PC-9 (cell line): ENCODE results near the gene GLB1L. TPM values are rescaled to one million over a fixed set of nuclear protein-coding genes. Genes with fewer than 3 reads are reported as not detected.
"Not testable (repeated sequence)": the region's sequence is repeated elsewhere in the genome, so short reads cannot be mapped to it uniquely, and the experiment has no call there.

ENCODE experiments used
- BruUV-seq: library from RNA; stranded (reverse); fragments of 400-500 nt; replicated peaks from 2 replicates; lab custom pipeline; 2021; lab: Mats Ljungman, UMichigan
- CTCF ChIA-PET: fragments of 300-600 bp; sonication (Branson Sonifier 250); formaldehyde crosslinking; loops from one replicate; lab custom pipeline; 2022; ENCODE audit warnings: antibody characterized with exemption; lab: Charles Lee
- POLR2A ChIA-PET: fragments of 300-600 bp; sonication (Branson Sonifier 250); formaldehyde crosslinking; loops from one replicate; lab custom pipeline; 2022; ENCODE audit warnings: antibody characterized with exemption; ENCODE audit not compliant: unreplicated experiment; lab: Charles Lee
- DNase-seq, 2 experiments: peaks; one replicate each; pipeline versions ENCODE4 v3.0.0 to v3.0.0-alpha.2; 2015 to 2022; ENCODE audit warnings: mixed read lengths in 1 of 2
- H2AFZ ChIP-seq: fragments of 200-600 bp; sonication (generic); 2 replicates; pipeline ENCODE4 v1.8.1; 2017; ENCODE audit warnings: antibody characterized with exemption
- H3F3A ChIP-seq: fragments of 200-600 bp; sonication (generic); 2 replicates; pipeline ENCODE4 v1.8.1; 2017; ENCODE audit warnings: antibody characterized with exemption, mild to moderate bottlenecking, low read depth; ENCODE audit not compliant: insufficient read depth
- H3K27ac ChIP-seq: fragments of 200-600 bp; sonication (generic); 2 replicates; pipeline ENCODE4 v1.6.1; 2016; ENCODE audit warnings: mixed run types
- H3K27me3 ChIP-seq: fragments of 200-600 bp; sonication (generic); 2 replicates; pipeline ENCODE4 v1.6.1; 2016; ENCODE audit warnings: low read depth, mixed run types; ENCODE audit not compliant: insufficient read depth
- H3K36me3 ChIP-seq: fragments of 200-600 bp; sonication (generic); 2 replicates; pipeline ENCODE4 v1.6.1; 2016; ENCODE audit warnings: low read depth, mixed run types
- H3K4me1 ChIP-seq: fragments of 200-600 bp; sonication (generic); replicated peaks from 2 replicates; pipeline ENCODE4 v1.6.1; 2016; ENCODE audit warnings: mixed run types; ENCODE audit not compliant: insufficient read depth
- H3K4me2 ChIP-seq: fragments of 200-600 bp; sonication (generic); 2 replicates; pipeline ENCODE4 v1.6.1; 2017; ENCODE audit warnings: mixed run types
- H3K4me3 ChIP-seq: fragments of 200-600 bp; sonication (generic); 2 replicates; pipeline ENCODE4 v1.6.1; 2016; ENCODE audit warnings: mixed run types
- H3K79me2 ChIP-seq: fragments of 200-600 bp; sonication (generic); 2 replicates; pipeline ENCODE4 v1.6.1; 2017; ENCODE audit warnings: low read depth, mixed run types
- H3K9me2 ChIP-seq: fragments of 200-600 bp; sonication (generic); 2 replicates; pipeline ENCODE4 v1.8.1; 2017; ENCODE audit warnings: mild to moderate bottlenecking; ENCODE audit not compliant: insufficient read depth
- H3K9me3 ChIP-seq: fragments of 200-600 bp; sonication (generic); 2 replicates; pipeline ENCODE4 v1.8.1; 2016; ENCODE audit warnings: low read depth; ENCODE audit not compliant: insufficient read depth
- H4K20me1 ChIP-seq: fragments of 200-600 bp; sonication (generic); 2 replicates; pipeline ENCODE4 v1.8.1; 2017; ENCODE audit not compliant: insufficient read depth
- CTCF ChIP-seq: fragments of 200-600 bp; sonication (generic); conservative IDR thresholded peaks from 2 replicates; pipeline ENCODE4 v1.6.1; 2017; ENCODE audit warnings: mixed run types, antibody characterized with exemption, mild to moderate bottlenecking, moderate library complexity
- EZH2 ChIP-seq: fragments of 200-600 bp; sonication (generic); IDR thresholded peaks from 2 replicates; pipeline ENCODE4 v1.8.0; 2017; ENCODE audit warnings: antibody characterized with exemption, low read depth
- intact Hi-C: fragments of 100-400 bp; cut with micrococcal nuclease; formaldehyde crosslinking; loops from one replicate; pipeline ENCODE4 v1.10.0; 2022; ENCODE audit not compliant: unreplicated experiment
- total RNA-seq: library from RNA; stranded (reverse); gene quantifications from 2 replicates; pipeline ENCODE4 v1.2.3, GENCODE V29; 2021

The GLB1L gene
- total RNA-seq, 1 experiment from 2014 or later, result 10.8 TPM

GRCh38 chr2:219266232-219266631 is 21.0 kb upstream of the GLB1L start:
- Histone ChIP-seq H4K20me1 (no peaks in the 10 kb centered on the region), H3K27me3 (no peaks in the 10 kb centered on the region), H3K79me2 (no peaks in the 10 kb centered on the region), H3K4me1 (no peaks in the 10 kb centered on the region), H3F3A (no peaks in the 10 kb centered on the region), H2AFZ (no peak overlapping the region), H3K4me3 (no peak overlapping the region), H3K9me3 (no peaks in the 10 kb centered on the region), H3K27ac (no peak overlapping the region), H3K36me3 (no peaks in the 10 kb centered on the region), H3K4me2 (no peak overlapping the region), H3K9me2 (no peaks in the 10 kb centered on the region)
- no peak for TF ChIP-seq CTCF
- TF ChIP-seq EZH2, result no peak
- POLR2A ChIA-PET, result no interaction called here
- intact Hi-C loops, result no loop called here
- no peak for DNase-seq
- BruUV-seq, result no TSS peak
- CTCF ChIA-PET, result no interaction called here

DNA sequence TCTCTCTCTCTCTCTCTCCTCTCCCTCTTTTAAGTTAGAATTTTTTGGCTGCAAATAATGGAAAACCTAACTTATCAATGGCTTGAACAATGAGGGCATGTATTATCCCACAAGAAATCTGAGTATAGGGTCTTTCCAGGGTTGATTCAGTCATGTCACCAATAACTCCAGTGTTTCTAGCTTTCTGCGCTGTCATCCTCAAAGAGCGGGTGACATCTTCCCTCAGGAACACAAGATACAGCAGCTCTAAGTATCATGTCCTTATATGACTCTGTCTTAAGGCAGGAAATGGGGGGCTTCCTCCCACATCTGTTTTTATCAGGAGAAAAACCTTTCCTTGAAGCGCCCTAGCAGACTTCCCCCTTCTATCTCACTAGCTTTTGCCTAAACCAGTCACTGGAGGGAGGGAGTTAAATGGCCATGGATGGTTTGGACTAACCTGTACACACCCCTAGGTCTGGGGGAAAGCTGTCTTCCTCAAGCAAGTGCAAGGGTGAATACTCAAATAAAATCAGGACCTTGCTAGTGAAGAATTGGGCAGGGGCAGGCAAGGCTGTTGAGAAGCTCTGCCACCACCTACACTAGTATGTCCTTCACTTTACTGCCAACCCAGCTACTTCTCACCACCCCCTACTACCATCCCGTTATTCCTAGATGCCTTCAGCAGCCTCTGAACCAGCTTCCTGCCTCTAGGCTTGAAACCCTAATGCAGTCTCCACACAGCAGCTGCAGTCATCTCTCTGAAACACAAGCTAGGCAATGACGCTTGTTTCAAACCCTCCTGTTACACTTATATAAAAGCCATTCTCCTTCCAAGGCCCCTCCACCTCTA is 16.0 kb upstream of the GLB1L start:
- no peaks in the 10 kb centered on the region for H3K4me1 ChIP-seq
- ChIA-PET POLR2A (no interaction called here), CTCF (no interaction called here)
- H3K4me2 ChIP-seq, result no peak overlapping the region
- intact Hi-C loops, result no loop called here
- H3K27ac ChIP-seq, result no peak overlapping the region
- BruUV-seq, result no TSS peak
- TF ChIP-seq EZH2 (no peak), CTCF (no peak)
- H3K36me3 ChIP-seq, result no peaks in the 10 kb centered on the region
- DNase-seq, result no peak
- H3K79me2 ChIP-seq, result no peaks in the 10 kb centered on the region
- no peaks in the 10 kb centered on the region for H3K9me3 ChIP-seq
- H2AFZ ChIP-seq, result no peak overlapping the region
- no peaks in the 10 kb centered on the region for H4K20me1 ChIP-seq
- no peaks in the 10 kb centered on the region for H3K9me2 ChIP-seq
- H3F3A ChIP-seq, result no peaks in the 10 kb centered on the region
- H3K4me3 ChIP-seq, result no peak overlapping the region
- no peaks in the 10 kb centered on the region for H3K27me3 ChIP-seq

- H4K20me1 ChIP-seq, H3K9me3 ChIP-seq, intact Hi-C loops, BruUV-seq, H3K4me3 ChIP-seq, CTCF ChIA-PET, POLR2A ChIA-PET, H3K9me2 ChIP-seq, H3K79me2 ChIP-seq, H2AFZ ChIP-seq, H3K36me3 ChIP-seq, H3K4me2 ChIP-seq, H3K27ac ChIP-seq, H3F3A ChIP-seq, H3K27me3 ChIP-seq, DNase-seq: not testable (repeated sequence)
- peaks cover 11% of the 10 kb centered on the region for H3K4me1 ChIP-seq
Observed at GRCh38 chr2:219258942-219259341, 13.7 kb upstream of the GLB1L start.
